ENCODE data around the gene PSMB11. TPM values are rescaled to one million over a fixed set of nuclear protein-coding genes. Genes with fewer than 3 reads are reported as not detected.
A peak's percentile ranks its signal among the peaks of the same experiment; 100 is the strongest.

PSMB11 gene
- total and polyA plus RNA-seq, 10 of the 15 experiments (the other 5 are each of a cell fraction or from before 2014, with no cell fraction given) = not detected

DNA sequence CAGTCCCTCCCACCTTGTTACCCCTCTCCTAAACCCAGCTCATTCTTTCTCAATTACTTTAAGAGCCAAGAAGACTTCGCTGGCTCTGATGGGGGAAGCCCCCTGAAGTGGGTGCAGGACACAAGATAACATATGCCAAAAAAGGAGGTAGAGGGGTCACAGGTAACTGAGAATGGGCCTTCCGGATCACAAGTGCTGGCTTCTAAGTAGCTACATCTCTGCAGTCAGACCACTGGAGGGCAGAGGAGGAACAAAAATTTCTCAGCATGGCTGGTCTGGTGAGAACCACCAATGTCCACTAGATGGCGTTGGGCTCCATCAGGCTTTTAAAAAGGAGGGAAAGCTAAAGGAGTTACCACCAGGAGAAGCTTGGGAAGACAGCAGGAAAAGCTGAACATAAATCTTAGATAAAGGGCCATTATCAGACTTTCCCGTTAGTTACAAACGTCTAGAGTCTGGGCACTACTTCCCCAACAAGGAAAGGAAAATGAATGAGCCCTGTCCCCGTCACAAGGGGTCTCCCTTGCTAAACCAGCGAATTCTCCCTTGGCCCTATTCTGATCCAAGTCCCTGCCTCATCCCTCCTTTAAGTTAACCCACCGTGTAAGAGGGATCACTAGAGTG is 26.9 kb downstream of the PSMB11 start (continued):
- TF ChIP-seq SMARCA5 (IDR thresholded peaks at IDR 0.05) = peak; percentile 93
- TF ChIP-seq ATF7 (IDR thresholded peaks at IDR 0.05; ENCODE audit: low read depth) = no peak
- TF ChIP-seq CHD1 (IDR thresholded peaks at IDR 0.05; ENCODE audit: low read depth, low read length) = no peak
- TF ChIP-seq BHLHE40 (IDR thresholded peaks at IDR 0.05; ENCODE audit: borderline replicate concordance in 1 of 2, low read depth in 2 of 2, low read length in 1 of 2) = no peak; a peak in 1 of 4 replicates
- TF ChIP-seq, protein P1, sequence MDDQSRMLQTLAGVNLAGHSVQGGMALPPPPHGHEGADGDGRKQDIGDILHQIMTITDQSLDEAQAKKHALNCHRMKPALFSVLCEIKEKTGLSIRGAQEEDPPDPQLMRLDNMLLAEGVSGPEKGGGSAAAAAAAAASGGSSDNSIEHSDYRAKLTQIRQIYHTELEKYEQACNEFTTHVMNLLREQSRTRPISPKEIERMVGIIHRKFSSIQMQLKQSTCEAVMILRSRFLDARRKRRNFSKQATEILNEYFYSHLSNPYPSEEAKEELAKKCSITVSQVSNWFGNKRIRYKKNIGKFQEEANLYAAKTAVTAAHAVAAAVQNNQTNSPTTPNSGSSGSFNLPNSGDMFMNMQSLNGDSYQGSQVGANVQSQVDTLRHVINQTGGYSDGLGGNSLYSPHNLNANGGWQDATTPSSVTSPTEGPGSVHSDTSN (IDR thresholded peaks at IDR 0.05; ENCODE audit: insufficient replicate concordance, low read depth, low read length) = no peak
- TF ChIP-seq IRF4 (IDR thresholded peaks at IDR 0.05; ENCODE audit: low read depth, low read length) = no peak
- no peak for TF ChIP-seq NRF1 (conservative IDR thresholded peaks at IDR 0.05; ENCODE audit: low read depth, low read length)
- 0 out of 2 replicates have a peak, but pooled peaks have one; percentile 25 for TF ChIP-seq POLR2AphosphoS5 (IDR thresholded peaks at IDR 0.05; ENCODE audit: low read length)
- TF ChIP-seq, protein P2, sequence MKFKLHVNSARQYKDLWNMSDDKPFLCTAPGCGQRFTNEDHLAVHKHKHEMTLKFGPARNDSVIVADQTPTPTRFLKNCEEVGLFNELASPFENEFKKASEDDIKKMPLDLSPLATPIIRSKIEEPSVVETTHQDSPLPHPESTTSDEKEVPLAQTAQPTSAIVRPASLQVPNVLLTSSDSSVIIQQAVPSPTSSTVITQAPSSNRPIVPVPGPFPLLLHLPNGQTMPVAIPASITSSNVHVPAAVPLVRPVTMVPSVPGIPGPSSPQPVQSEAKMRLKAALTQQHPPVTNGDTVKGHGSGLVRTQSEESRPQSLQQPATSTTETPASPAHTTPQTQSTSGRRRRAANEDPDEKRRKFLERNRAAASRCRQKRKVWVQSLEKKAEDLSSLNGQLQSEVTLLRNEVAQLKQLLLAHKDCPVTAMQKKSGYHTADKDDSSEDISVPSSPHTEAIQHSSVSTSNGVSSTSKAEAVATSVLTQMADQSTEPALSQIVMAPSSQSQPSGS (IDR thresholded peaks at IDR 0.05; ENCODE audit: low read length) = no peak
- peak; percentile 76 for TF ChIP-seq SMC3 (IDR thresholded peaks at IDR 0.05; ENCODE audit: borderline replicate concordance, low read length)
- 0 out of 2 replicates have a peak, but pooled peaks have one; percentile 52 for TF ChIP-seq ZNF207 (IDR thresholded peaks at IDR 0.05; ENCODE audit: borderline replicate concordance)
- no peak for TF ChIP-seq ESRRA (IDR thresholded peaks at IDR 0.05; ENCODE audit: low read length)
- TF ChIP-seq, protein P3, sequence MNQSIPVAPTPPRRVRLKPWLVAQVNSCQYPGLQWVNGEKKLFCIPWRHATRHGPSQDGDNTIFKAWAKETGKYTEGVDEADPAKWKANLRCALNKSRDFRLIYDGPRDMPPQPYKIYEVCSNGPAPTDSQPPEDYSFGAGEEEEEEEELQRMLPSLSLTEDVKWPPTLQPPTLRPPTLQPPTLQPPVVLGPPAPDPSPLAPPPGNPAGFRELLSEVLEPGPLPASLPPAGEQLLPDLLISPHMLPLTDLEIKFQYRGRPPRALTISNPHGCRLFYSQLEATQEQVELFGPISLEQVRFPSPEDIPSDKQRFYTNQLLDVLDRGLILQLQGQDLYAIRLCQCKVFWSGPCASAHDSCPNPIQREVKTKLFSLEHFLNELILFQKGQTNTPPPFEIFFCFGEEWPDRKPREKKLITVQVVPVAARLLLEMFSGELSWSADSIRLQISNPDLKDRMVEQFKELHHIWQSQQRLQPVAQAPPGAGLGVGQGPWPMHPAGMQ (IDR thresholded peaks at IDR 0.05; ENCODE audit: borderline replicate concordance) = no peak
- TF ChIP-seq, protein P4, sequence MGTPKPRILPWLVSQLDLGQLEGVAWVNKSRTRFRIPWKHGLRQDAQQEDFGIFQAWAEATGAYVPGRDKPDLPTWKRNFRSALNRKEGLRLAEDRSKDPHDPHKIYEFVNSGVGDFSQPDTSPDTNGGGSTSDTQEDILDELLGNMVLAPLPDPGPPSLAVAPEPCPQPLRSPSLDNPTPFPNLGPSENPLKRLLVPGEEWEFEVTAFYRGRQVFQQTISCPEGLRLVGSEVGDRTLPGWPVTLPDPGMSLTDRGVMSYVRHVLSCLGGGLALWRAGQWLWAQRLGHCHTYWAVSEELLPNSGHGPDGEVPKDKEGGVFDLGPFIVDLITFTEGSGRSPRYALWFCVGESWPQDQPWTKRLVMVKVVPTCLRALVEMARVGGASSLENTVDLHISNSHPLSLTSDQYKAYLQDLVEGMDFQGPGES (IDR thresholded peaks at IDR 0.05) = no peak
- TF ChIP-seq IKZF2 (IDR thresholded peaks at IDR 0.05) = peak; percentile 64 to 77
- TF ChIP-seq LARP7 (IDR thresholded peaks at IDR 0.05) = no peak
- TF ChIP-seq, protein P5, sequence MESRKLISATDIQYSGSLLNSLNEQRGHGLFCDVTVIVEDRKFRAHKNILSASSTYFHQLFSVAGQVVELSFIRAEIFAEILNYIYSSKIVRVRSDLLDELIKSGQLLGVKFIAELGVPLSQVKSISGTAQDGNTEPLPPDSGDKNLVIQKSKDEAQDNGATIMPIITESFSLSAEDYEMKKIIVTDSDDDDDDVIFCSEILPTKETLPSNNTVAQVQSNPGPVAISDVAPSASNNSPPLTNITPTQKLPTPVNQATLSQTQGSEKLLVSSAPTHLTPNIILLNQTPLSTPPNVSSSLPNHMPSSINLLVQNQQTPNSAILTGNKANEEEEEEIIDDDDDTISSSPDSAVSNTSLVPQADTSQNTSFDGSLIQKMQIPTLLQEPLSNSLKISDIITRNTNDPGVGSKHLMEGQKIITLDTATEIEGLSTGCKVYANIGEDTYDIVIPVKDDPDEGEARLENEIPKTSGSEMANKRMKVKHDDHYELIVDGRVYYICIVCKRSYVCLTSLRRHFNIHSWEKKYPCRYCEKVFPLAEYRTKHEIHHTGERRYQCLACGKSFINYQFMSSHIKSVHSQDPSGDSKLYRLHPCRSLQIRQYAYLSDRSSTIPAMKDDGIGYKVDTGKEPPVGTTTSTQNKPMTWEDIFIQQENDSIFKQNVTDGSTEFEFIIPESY (IDR thresholded peaks at IDR 0.05) = no peak
- TF ChIP-seq HDGF (IDR thresholded peaks at IDR 0.05) = 0 out of 2 replicates have a peak, but pooled peaks have one; percentile 61
- peak; percentile 57; the same call in 1 of the 2 replicates for TF ChIP-seq FOXM1 (IDR thresholded peaks at IDR 0.05; ENCODE audit: low read depth, low read length)
- 0 out of 2 replicates have a peak, but pooled peaks have one; percentile 34 for TF ChIP-seq SMAD5 (IDR thresholded peaks at IDR 0.05; ENCODE audit: low read depth)
- no peak for TF ChIP-seq SP1 (IDR thresholded peaks at IDR 0.05; ENCODE audit: low read depth, low read length)
- no peak for TF ChIP-seq TCF7 (IDR thresholded peaks at IDR 0.05; ENCODE audit: borderline replicate concordance)
